ENCODE data around the gene TMEM109. TPM values are rescaled to one million over a fixed set of nuclear protein-coding genes. Genes with fewer than 3 reads are reported as not detected.

TMEM109 gene
- total and polyA plus RNA-seq, 2 of the 8 experiments (the other 6 are each of a cell fraction or from before 2014, with no cell fraction given), result 27.3 to 30.3 TPM

- TF ChIP-seq CHD7 (IDR thresholded peaks at IDR 0.05; ENCODE audit: insufficient replicate concordance, low read length) (no peak), RXRA (IDR thresholded peaks at IDR 0.05; ENCODE audit: insufficient read depth, low read depth, low read length) (no peak), KDM1A (IDR thresholded peaks at IDR 0.05; ENCODE audit: borderline replicate concordance, low read length) (no peak), CREB1 (IDR thresholded peaks at IDR 0.05) (no peak), RFX5 (IDR thresholded peaks at IDR 0.05; ENCODE audit: borderline replicate concordance, low read depth, low read length) (no peak), SUZ12 (IDR thresholded peaks at IDR 0.05; ENCODE audit: low read length) (no peak), PHF8 (conservative IDR thresholded peaks at IDR 0.05; ENCODE audit: low read depth, low read length) (no peak), MAFK (IDR thresholded peaks at IDR 0.05; ENCODE audit: low read depth, low read length) (no peak), POLR2A (IDR thresholded peaks at IDR 0.05; ENCODE audit: control extremely low read depth in 1 of 2, low read depth in 2 of 2, low read length in 2 of 2) (no peak), CBX5 (IDR thresholded peaks at IDR 0.05; ENCODE audit: low read depth, low read length) (no peak), KDM5A (IDR thresholded peaks at IDR 0.05; ENCODE audit: low read length) (no peak), HDAC2 (IDR thresholded peaks at IDR 0.05; ENCODE audit: borderline replicate concordance in 1 of 2, low read depth in 2 of 2, low read length in 2 of 2) (no peak), TCF12 (IDR thresholded peaks at IDR 0.05; ENCODE audit: low read depth, low read length) (no peak)
Measured at GRCh38 chr11:60889869-60890311, 24.1 kb upstream of the TMEM109 start (continued).
